Measurements from ENCODE around the gene NUDCD3.

DNA sequence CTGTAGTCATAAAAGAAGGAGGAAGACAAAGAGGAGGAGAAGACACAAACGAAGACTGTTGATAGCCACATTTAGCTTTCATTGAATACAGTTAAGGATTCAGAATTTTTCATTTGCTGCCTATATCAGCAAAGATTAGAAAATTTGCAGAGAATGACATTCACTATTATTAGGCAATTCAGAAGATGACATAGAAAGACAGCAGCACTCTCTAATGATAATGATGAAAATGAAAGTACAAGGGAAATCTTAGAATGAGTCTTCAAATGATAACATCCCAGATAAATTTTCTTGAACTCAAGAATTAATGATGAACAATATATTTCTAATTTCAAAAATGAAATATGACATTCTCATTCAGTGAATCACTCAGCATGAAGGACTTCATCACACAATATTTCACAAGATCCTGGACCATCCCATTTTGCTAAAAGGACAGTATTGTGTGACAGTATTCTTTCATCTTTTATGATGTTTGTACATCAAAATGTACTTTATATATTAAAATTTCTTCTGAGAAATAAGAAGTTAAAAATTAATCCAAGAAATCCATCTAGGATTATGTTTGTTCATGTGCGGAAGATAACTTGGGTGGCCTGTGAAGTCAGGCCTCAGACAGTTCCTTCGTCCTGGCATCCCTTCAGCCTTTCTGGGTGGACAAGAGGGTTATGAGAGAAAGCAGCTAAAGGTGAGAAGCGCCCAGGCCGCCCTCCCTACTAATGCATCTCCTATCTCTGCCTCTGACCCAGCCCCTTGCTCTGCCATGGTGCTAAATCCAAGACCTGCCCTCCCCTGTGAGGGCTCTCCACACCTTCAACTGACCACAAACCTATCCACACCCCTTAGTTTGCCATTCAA is 117.7 kb downstream of the NUDCD3 start:
- TF ChIP-seq CTCF (IDR thresholded peaks at IDR 0.05) (no peak), POLR2A (IDR thresholded peaks at IDR 0.05) (no peak)

Data from uterus (tissue), 2 donors.